ENCODE data around the gene DOCK7.

The DOCK7 gene

DNA sequence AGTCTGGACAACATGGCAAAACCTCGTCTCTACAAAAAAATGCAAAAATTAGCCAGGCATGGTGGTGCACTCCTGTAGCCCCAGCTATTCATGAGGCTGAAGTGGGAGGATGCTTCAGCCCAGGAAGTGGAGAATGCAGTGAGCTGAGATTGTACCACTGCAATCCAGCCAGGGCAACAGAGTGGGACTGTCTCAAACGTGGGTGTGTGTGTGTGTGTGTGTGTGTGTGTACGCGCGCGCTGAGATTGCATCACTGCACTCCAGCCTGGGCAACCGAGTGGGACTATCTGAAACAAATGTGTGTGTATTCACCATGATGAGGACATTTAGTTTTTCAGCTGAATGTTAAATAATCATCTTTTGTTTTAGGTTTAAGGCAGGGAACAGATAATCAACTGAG lies 230.2 kb downstream of the DOCK7 start:
- Histone ChIP-seq H3K36me3 (ENCODE audit: insufficient read depth, low read length) (peaks cover 23% of the 10 kb centered on the region), H3K9ac (ENCODE audit: insufficient read length) (no peak overlapping the region), H3K4me3 (no peak overlapping the region), H3K27ac (no peak overlapping the region), H3K9me3 (ENCODE audit: low read depth, low read length) (no peaks in the 10 kb centered on the region)
- TF ChIP-seq POLR2AphosphoS5 (IDR thresholded peaks at IDR 0.05; ENCODE audit: borderline replicate concordance, low read depth, low read length) (no peak), EZH2 (IDR thresholded peaks at IDR 0.05) (no peak), FOXP2 (optimal IDR thresholded peaks at IDR 0.05; ENCODE audit: control extremely low read depth, extremely low read length, insufficient read depth) (no peak)
- DNase-seq (ENCODE audit: low read depth, low spot score), result no peak

DNA sequence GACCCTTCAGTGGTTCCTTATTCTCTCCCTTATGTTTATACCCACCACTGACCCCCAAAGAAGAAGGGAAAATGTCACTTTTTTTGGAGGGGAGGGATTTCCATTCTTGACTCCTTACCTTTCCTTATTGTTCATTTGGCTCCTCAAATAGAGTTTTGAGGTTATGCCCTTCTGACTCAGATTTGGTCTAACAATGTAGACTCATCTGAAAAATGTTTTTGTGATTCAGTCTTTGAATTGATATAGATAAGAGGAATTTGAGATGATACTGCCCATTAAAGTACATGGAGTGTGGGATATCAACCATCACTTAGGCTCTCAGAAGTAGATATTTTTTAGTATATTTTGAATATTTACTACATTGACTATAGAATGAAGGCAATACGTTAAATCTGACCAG lies 235.2 kb downstream of the DOCK7 start:
- TF ChIP-seq EZH2 (IDR thresholded peaks at IDR 0.05) (no peak), FOXP2 (optimal IDR thresholded peaks at IDR 0.05; ENCODE audit: control extremely low read depth, extremely low read length, insufficient read depth) (no peak), POLR2AphosphoS5 (IDR thresholded peaks at IDR 0.05; ENCODE audit: borderline replicate concordance, low read depth, low read length) (no peak)
- Histone ChIP-seq H3K36me3 (ENCODE audit: insufficient read depth, low read length) (peaks cover 73% of the 10 kb centered on the region), H3K9me3 (ENCODE audit: low read depth, low read length) (no peaks in the 10 kb centered on the region), H3K9ac (ENCODE audit: insufficient read length) (no peak overlapping the region), H3K27ac (no peak overlapping the region), H3K4me3 (no peak overlapping the region)
- DNase-seq (ENCODE audit: low read depth, low spot score), result no peak

DNA sequence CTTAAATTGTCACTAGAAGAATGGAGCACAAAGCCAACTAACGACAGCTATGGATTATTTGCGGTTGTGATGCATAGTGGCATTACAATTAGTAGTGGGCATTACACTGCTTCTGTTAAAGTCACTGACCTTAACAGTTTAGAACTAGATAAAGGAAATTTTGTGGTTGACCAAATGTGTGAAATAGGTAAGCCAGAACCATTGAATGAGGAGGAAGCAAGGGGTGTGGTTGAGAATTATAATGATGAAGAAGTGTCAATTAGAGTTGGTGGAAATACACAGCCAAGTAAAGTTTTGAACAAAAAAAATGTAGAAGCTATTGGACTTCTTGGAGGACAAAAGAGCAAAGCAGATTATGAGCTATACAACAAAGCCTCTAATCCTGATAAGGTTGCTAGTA lies 237.9 kb downstream of the DOCK7 start:
- no peak for TF ChIP-seq POLR2AphosphoS5 (IDR thresholded peaks at IDR 0.05; ENCODE audit: borderline replicate concordance, low read depth, low read length)
- TF ChIP-seq FOXP2 (optimal IDR thresholded peaks at IDR 0.05; ENCODE audit: control extremely low read depth, extremely low read length, insufficient read depth), result no peak
- TF ChIP-seq EZH2 (IDR thresholded peaks at IDR 0.05), result no peak
- Histone ChIP-seq H3K27ac (no peak overlapping the region), H3K4me3 (no peak overlapping the region), H3K9me3 (ENCODE audit: low read depth, low read length) (no peaks in the 10 kb centered on the region), H3K36me3 (ENCODE audit: insufficient read depth, low read length) (peaks cover 99% of the 10 kb centered on the region), H3K9ac (ENCODE audit: insufficient read length) (no peak overlapping the region)
- no peak for DNase-seq (ENCODE audit: low read depth, low spot score)

DNA sequence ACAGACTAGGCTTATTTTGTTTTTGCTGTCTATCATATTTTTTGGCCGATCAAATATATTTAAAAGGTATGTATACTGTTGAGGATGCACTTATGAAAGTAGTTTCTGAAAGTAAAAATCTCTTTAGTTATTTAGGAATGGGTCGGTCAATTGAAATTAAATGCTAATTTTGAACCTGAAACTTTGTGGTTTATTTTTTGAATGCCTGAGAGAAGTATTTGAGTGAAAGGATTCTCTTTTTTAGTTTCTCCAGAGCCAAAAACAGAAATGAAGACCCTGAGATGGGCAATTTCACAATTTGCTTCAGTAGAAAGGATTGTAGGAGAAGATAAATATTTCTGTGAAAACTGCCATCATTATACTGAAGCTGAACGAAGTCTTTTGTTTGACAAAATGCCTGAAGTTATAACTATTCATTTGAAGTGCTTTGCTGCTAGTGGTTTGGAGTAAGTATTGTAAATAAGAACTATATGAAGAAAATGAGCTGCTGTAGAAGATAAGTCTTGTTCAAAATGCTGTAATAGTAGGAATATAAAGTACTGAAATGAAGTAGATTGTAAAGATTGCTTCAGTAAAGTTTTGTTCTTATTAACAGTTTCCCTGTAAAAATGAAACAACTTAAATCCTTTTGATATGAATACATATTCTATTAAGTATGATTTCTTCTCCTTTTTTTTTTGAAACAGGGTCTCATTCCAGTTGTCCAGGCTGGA lies 239.8 kb downstream of the DOCK7 start:
- no peaks in the 10 kb centered on the region for H3K9me3 ChIP-seq (ENCODE audit: low read depth, low read length)
- H3K36me3 ChIP-seq (ENCODE audit: insufficient read depth, low read length), result peaks cover 99% of the 10 kb centered on the region
- no peak for DNase-seq (ENCODE audit: low read depth, low spot score)
- H3K27ac ChIP-seq, result peak overlapping the region; percentile 46; the same call in 1 of the 2 replicates
- no peak for TF ChIP-seq FOXP2 (optimal IDR thresholded peaks at IDR 0.05; ENCODE audit: control extremely low read depth, extremely low read length, insufficient read depth)
- TF ChIP-seq POLR2AphosphoS5 (IDR thresholded peaks at IDR 0.05; ENCODE audit: borderline replicate concordance, low read depth, low read length), result no peak
- no peak for TF ChIP-seq EZH2 (IDR thresholded peaks at IDR 0.05)
- no peak overlapping the region for H3K4me3 ChIP-seq
- H3K9ac ChIP-seq (ENCODE audit: insufficient read length), result no peak overlapping the region

DNA sequence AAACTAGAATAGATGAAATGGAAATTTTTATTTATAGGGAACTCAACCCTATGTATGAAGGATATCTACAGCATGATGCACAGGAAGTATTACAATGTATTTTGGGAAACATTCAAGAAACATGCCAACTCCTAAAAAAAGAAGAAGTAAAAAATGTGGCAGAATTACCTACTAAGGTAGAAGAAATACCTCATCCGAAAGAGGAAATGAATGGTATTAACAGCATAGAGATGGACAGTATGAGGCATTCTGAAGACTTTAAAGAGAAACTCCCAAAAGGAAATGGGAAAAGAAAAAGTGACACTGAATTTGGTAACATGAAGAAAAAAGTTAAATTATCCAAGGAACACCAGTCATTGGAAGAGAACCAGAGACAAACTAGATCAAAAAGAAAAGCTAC lies 243.5 kb downstream of the DOCK7 start:
- no peak for DNase-seq (ENCODE audit: low read depth, low spot score)
- peaks cover 98% of the 10 kb centered on the region for H3K36me3 ChIP-seq (ENCODE audit: insufficient read depth, low read length)
- no peaks in the 10 kb centered on the region for H3K9me3 ChIP-seq (ENCODE audit: low read depth, low read length)
- no peak overlapping the region for H3K27ac ChIP-seq
- no peak overlapping the region for H3K4me3 ChIP-seq
- TF ChIP-seq FOXP2 (optimal IDR thresholded peaks at IDR 0.05; ENCODE audit: control extremely low read depth, extremely low read length, insufficient read depth), result no peak
- no peak for TF ChIP-seq POLR2AphosphoS5 (IDR thresholded peaks at IDR 0.05; ENCODE audit: borderline replicate concordance, low read depth, low read length)
- no peak overlapping the region for H3K9ac ChIP-seq (ENCODE audit: insufficient read length)

DNA sequence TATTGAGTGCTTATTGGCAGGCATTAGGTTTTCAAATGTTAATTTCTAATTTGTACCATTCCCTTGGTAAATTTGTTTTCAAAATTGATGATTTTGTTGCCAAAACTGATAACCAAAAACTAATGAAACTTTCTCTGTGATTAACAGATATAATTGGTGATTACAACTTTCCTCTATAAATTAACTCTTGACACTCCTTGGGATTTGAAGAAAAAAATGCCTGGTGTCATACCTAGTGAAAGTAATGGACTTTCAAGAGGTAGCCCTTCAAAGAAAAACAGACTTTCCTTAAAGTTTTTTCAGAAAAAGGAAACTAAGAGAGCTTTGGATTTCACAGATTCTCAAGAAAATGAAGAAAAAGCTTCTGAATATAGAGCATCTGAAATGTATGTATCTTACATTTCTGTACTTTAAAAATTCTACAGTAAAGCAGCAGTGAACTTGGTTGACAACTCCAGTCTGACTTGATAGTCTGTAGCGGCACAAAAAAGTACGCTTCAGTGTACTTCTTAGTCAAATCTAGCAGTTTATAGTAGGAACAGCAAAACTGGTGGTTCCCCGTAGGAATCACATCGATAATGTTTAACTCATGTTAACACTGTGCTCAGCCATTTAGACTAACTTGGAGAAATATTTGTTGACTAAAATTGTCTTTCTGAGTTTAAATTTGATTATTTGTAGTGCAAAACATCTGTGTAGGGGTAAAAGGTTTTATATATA lies 248.4 kb downstream of the DOCK7 start:
- TF ChIP-seq FOXP2 (optimal IDR thresholded peaks at IDR 0.05; ENCODE audit: control extremely low read depth, extremely low read length, insufficient read depth) (no peak), EZH2 (IDR thresholded peaks at IDR 0.05) (no peak), POLR2AphosphoS5 (IDR thresholded peaks at IDR 0.05; ENCODE audit: borderline replicate concordance, low read depth, low read length) (no peak)
- Histone ChIP-seq H3K36me3 (ENCODE audit: insufficient read depth, low read length) (peaks cover 50% of the 10 kb centered on the region), H3K9ac (ENCODE audit: insufficient read length) (peak overlapping the region; percentile 72), H3K9me3 (ENCODE audit: low read depth, low read length) (no peaks in the 10 kb centered on the region), H3K27ac (0 out of 2 replicates have a peak overlapping the region, but pooled peaks have one; percentile 12), H3K4me3 (peak overlapping the region; percentile 90)
- no peak for DNase-seq (ENCODE audit: low read depth, low spot score)

DNA sequence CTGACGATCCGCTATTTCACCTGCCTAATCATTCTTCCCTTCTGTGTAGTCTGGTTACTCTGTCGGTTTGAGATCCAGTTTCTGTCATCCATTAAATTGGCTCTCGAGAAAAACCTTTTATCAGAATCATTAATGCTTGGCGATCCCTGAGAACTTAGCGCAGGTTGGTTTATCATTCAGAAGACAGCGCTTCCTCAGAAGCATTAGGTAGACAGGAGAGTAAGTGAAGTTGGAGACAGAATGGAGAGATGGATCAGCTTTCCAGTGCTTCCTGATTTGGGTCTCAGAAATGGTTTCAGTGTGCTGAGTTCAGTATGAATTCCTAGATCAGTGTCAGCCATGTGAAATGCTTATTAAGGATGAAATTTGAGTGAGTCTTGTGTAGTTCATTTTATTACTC lies 250.0 kb downstream of the DOCK7 start:
- Histone ChIP-seq H3K36me3 (ENCODE audit: insufficient read depth, low read length) (peaks cover 34% of the 10 kb centered on the region), H3K9me3 (ENCODE audit: low read depth, low read length) (no peaks in the 10 kb centered on the region), H3K9ac (ENCODE audit: insufficient read length) (peak overlapping the region; percentile 98), H3K27ac (no peak overlapping the region; the same call in 1 of the 2 replicates), H3K4me3 (peak overlapping the region; percentile 90)
- DNase-seq (ENCODE audit: low read depth, low spot score), result no peak
- TF ChIP-seq EZH2 (IDR thresholded peaks at IDR 0.05) (no peak), POLR2AphosphoS5 (IDR thresholded peaks at IDR 0.05; ENCODE audit: borderline replicate concordance, low read depth, low read length) (no peak), FOXP2 (optimal IDR thresholded peaks at IDR 0.05; ENCODE audit: control extremely low read depth, extremely low read length, insufficient read depth) (no peak)

DNA sequence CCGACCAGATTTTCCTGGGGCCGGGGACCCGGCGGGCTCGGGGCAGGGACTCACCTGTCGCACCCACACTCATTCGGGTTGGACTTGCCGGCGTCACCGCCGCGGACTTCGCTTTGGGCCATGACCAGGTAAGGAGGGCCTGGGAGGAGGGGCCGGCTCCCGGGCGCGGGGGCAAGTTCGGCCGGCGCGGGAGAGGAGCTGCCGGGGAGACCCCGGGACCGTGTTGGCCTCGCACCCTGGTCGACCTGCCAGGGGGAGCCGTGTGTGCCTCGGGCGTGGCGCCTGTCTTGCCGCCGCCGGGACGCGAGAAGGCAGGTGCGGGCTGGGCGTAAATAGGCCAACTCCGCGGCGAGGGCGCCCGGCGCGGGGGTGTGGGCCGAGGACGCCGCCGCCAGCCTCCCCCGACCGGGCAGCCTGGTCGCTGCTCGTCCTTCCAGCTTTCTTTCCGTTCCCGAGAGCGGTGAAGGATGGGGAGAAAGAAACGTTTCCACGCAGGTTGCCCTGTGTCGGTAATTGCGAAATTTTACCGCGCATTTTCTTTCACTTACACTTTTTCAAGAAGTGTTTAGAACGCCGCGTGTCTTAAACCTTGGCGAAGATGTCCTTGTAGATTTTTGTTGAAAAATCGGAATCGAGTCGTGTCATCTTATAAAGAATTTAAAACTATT lies 250.8 kb downstream of the DOCK7 start:
- no peaks in the 10 kb centered on the region for H3K9me3 ChIP-seq (ENCODE audit: low read depth, low read length)
- H3K9ac ChIP-seq (ENCODE audit: insufficient read length), result peak overlapping the region; percentile 98
- peaks cover 26% of the 10 kb centered on the region for H3K36me3 ChIP-seq (ENCODE audit: insufficient read depth, low read length)
- TF ChIP-seq FOXP2 (optimal IDR thresholded peaks at IDR 0.05; ENCODE audit: control extremely low read depth, extremely low read length, insufficient read depth) (no peak), POLR2AphosphoS5 (IDR thresholded peaks at IDR 0.05; ENCODE audit: borderline replicate concordance, low read depth, low read length) (no peak), EZH2 (IDR thresholded peaks at IDR 0.05) (no peak)
- H3K4me3 ChIP-seq, result peak overlapping the region; percentile 90
- DNase-seq (ENCODE audit: low read depth, low spot score), result no peak
- H3K27ac ChIP-seq, result peak overlapping the region; percentile 100
